ENCODE results near the gene ABHD16A.

Gene ABHD16A

DNA sequence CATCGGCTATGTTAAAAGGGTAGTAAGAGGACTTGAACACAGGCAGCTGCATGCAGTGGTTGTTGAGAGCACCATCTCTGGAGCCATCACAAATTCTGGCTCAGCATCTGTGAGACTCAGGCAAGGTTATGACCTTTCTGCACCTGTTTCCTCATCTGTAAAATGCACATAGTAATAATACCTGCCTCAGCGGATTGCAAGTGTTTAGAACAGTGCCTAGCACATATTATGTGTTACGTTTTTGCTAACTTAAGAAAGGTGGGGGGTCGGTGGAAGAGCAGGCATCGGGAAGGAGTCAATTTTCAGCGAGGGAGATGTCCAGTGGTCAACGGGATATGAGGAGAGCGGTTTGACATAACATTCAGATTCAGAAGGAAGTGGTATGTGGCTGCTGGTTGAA lies 25.2 kb downstream of the ABHD16A start:
- TF ChIP-seq, protein P1, sequence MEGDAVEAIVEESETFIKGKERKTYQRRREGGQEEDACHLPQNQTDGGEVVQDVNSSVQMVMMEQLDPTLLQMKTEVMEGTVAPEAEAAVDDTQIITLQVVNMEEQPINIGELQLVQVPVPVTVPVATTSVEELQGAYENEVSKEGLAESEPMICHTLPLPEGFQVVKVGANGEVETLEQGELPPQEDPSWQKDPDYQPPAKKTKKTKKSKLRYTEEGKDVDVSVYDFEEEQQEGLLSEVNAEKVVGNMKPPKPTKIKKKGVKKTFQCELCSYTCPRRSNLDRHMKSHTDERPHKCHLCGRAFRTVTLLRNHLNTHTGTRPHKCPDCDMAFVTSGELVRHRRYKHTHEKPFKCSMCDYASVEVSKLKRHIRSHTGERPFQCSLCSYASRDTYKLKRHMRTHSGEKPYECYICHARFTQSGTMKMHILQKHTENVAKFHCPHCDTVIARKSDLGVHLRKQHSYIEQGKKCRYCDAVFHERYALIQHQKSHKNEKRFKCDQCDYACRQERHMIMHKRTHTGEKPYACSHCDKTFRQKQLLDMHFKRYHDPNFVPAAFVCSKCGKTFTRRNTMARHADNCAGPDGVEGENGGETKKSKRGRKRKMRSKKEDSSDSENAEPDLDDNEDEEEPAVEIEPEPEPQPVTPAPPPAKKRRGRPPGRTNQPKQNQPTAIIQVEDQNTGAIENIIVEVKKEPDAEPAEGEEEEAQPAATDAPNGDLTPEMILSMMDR (IDR thresholded peaks at IDR 0.05; ENCODE audit: low read depth, low read length, missing control alignments) = no peak
- no peak overlapping the region for H3K4me3 ChIP-seq (ENCODE audit: low read depth, low read length)
- no peak for DNase-seq (ENCODE audit: low read depth)

DNA sequence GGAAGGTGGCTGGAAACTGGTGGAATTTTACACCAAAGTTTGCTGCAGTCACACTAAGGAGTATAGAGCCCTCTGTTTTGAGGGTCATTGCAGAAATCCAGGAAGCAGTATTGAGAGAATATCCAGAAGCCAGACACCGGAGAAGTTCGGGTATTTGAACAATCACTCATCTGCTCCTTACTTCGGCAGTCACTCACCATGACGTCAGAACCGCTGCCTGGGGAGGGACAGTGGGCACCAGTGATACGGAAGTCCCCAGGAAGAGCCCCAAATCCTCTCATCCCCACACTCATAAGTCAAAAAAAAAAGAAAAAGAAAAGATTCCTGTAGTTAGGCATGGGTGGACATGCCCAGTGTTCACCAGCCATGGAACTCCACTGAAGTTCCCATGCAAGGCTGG lies 26.2 kb downstream of the ABHD16A start:
- no peak overlapping the region for H3K4me3 ChIP-seq (ENCODE audit: low read depth, low read length)
- no peak for DNase-seq (ENCODE audit: low read depth)
- TF ChIP-seq, protein P1 (IDR thresholded peaks at IDR 0.05; ENCODE audit: low read depth, low read length, missing control alignments) = no peak

DNA sequence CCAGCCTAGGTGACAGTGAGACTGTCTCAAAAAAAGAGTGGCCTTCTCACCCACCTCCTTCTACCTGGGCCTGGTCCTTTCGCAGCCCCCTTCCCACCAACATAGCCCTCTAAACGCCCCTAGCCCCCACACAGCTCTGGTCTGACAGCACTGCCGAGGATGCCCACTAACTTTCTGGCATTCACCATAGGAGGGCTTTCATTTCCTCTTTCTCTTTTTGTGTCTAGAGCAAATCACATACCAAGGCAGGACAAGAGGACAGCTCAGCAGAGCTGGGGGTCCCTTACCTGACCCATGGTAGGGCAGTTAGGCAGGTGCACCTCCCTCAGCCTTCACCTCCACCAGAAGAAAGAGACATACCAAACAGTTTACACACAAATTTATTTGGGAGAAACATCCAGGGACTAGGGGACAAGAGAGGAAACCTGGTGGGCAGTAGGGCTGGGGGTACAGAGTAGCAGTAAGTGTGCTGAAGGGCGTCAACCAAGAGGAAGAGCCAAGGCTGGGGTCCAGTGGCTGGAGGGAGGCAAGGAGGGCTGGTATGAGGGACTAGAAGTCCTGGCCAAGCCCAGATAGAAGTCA lies 26.7 kb downstream of the ABHD16A start:
- TF ChIP-seq, protein P1 (IDR thresholded peaks at IDR 0.05; ENCODE audit: low read depth, low read length, missing control alignments) = no peak
- DNase-seq (ENCODE audit: low read depth) = no peak
- no peak overlapping the region for H3K4me3 ChIP-seq (ENCODE audit: low read depth, low read length)

DNA sequence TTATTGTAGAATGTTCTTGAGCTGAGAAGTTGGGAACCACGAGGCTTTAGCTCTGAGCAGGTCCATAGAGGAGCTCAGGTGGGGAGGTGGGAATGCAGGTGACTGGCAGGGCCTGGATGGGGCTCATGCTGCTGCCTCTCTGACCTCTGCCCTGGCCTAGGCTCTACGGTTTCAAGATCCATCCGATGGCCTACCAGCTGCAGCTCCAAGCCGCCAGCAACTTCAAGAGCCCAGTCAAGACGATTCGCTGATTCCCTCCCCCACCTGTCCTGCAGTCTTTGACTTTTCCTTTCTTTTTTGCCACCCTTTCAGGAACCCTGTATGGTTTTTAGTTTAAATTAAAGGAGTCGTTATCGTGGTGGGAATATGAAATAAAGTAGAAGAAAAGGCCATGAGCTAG lies 33.4 kb downstream of the ABHD16A start, which contains the start of gene LY6G5B:
Gene LY6G5B, plus strand, starts transcription at position 301 of the 400 bp plus-strand sequence. CDS start 975 bp downstream, outside the sequence.
- no peak for DNase-seq (ENCODE audit: low read depth)
- H3K4me3 ChIP-seq (ENCODE audit: low read depth, low read length) = no peak within 1 kb of the TSS
- TF ChIP-seq, protein P1 (IDR thresholded peaks at IDR 0.05; ENCODE audit: low read depth, low read length, missing control alignments) = no peak

DNA sequence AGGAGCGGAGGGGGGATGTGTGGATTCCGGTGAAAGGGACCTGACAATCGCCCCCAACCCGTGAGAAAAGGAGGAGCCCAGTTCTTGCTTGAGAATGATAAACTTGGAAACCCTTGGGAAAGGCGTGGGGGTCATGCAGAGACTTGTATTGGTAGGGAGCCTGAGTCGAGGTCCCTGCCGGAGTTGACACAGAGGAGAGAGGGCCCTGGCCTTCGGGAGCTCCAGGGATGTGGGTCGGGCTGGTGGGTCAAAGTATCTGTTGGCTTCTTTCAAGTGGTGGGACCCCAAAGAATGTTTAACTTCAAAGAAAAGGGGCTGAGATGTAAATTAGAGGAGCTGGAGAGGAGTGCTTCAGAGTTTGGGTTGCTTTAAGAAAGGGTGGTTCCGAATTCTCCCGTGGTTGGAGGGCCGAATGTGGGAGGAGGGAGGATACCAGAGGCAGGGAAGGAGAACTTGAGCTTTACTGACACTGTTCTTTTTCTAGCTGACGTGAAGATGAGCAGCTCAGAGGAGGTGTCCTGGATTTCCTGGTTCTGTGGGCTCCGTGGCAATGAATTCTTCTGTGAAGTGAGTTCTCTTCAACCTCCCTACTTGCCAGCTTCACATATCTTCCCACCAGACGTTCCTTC lies 36.7 kb downstream of the ABHD16A start:
- TF ChIP-seq, protein P1 (IDR thresholded peaks at IDR 0.05; ENCODE audit: low read depth, low read length, missing control alignments) = no peak
- peak overlapping the region; percentile 90 for H3K4me3 ChIP-seq (ENCODE audit: low read depth, low read length)
- DNase-seq (ENCODE audit: low read depth) = no peak

DNA sequence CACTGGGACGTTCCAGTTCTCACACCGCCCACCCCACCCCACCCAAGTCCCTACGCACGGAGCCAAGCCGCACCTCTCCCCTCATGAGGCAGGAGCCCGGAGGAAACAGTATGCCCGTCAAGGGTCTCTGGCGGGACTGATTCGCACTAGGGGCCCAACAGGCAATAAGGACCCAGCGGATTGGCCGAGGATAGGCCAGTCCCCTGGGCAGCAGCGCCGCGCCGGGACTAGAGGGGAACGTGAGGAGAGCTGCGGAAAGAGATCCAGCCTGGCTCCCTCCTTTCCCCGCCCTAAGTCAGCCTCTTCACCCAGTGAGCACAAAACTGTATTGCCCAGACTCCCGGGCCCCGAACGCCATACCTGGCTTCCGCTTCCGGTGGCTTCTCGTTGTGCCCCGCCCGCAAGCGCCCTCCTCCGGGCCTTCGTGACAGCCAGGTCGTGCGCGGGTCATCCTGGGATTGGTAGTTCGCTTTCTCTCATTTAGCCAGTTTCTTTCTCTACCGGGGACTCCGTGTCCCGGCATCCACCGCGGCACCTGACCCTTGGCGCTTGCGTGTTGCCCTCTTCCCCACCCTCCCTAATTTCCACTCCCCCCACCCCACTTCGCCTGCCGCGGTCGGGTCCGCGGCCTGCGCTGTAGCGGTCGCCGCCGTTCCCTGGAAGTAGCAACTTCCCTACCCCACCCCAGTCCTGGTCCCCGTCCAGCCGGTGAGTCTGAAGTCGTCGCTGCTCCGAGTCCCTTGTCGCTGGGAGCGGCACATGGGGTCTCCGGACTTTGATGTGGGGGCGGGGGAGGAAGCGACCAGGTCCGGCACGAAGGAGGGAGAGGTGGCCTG lies 37.4 kb downstream of the ABHD16A start, which contains the start of gene CSNK2B:
Gene CSNK2B, plus strand, starts transcription at position 580 of the 836 bp plus-strand sequence. CDS start 752 bp downstream, outside the sequence.
- H3K4me3 ChIP-seq (ENCODE audit: low read depth, low read length) = peak within 1 kb of the TSS; percentile 90
- TF ChIP-seq, protein P1 (IDR thresholded peaks at IDR 0.05; ENCODE audit: low read depth, low read length, missing control alignments) = peak; percentile 10

More for the DNA sequence above, 37.4 kb downstream of the ABHD16A start, which contains the start of gene CSNK2B:
- peak; percentile 95 for DNase-seq (ENCODE audit: low read depth)

Measured in GM12864 (cell line).